ENCODE data around the gene ZFHX3.

The ZFHX3 gene

GRCh38 chr16:73056448-73056847, 8.5 kb upstream of the ZFHX3 start:
- no peaks in the 10 kb centered on the region for H3K9me3 ChIP-seq
- no peak overlapping the region for H3K4me3 ChIP-seq (ENCODE audit: low read depth in 1 of 2, low read length in 1 of 2)
- no peaks in the 10 kb centered on the region for H3K36me3 ChIP-seq
- H3K27me3 ChIP-seq: peaks cover 98% of the 10 kb centered on the region
- TF ChIP-seq, protein P1, sequence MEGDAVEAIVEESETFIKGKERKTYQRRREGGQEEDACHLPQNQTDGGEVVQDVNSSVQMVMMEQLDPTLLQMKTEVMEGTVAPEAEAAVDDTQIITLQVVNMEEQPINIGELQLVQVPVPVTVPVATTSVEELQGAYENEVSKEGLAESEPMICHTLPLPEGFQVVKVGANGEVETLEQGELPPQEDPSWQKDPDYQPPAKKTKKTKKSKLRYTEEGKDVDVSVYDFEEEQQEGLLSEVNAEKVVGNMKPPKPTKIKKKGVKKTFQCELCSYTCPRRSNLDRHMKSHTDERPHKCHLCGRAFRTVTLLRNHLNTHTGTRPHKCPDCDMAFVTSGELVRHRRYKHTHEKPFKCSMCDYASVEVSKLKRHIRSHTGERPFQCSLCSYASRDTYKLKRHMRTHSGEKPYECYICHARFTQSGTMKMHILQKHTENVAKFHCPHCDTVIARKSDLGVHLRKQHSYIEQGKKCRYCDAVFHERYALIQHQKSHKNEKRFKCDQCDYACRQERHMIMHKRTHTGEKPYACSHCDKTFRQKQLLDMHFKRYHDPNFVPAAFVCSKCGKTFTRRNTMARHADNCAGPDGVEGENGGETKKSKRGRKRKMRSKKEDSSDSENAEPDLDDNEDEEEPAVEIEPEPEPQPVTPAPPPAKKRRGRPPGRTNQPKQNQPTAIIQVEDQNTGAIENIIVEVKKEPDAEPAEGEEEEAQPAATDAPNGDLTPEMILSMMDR (IDR thresholded peaks at IDR 0.05): no peak
- H3K4me1 ChIP-seq (ENCODE audit: control insufficient read depth in 1 of 2, insufficient read depth in 1 of 2, low read depth in 1 of 2, low read length in 1 of 2): peaks cover 18 to 21% of the 10 kb centered on the region in 2 experiments
- no peak overlapping the region for H3K27ac ChIP-seq

DNA sequence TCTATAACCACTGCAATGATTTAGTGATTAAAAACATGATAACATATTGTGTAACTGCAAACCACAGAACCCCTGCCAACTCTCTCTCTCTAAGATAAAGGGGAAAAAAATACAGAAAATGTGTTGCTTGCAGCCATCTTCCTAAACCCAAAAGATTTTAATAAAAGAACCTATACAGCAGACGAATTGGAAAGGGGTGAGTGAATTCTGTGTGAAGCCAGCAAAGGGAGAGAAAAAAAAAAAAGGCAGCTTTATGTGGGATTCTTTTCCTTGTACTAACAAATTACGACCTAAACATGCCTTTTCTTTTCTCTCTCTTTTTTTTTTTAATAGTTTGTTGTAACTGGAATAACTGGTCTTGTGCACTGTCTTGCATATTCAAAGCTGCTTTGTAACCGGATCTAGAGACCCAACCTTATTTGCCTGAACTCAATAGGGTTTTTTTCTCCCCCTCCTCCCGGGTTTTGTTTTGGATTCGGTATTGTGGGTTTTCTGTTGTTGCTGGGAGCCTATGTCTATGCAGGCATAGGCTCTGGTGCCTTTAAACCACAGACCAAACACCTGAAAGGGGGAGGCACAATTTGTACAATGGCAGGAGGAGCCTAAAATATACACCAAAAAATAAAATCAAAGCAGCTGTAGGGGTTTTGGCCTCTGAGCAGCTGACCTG, 7.0 kb upstream of the ZFHX3 start:
- TF ChIP-seq, protein P1 (IDR thresholded peaks at IDR 0.05): no peak

GRCh38 chr16:73054498-73054812, 6.5 kb upstream of the ZFHX3 start:
- Histone ChIP-seq H3K9me3 (no peaks in the 10 kb centered on the region), H3K4me3 (ENCODE audit: low read depth in 1 of 2, low read length in 1 of 2) (no peak overlapping the region), H3K4me1 (ENCODE audit: control insufficient read depth in 1 of 2, insufficient read depth in 1 of 2, low read depth in 1 of 2, low read length in 1 of 2) (peaks cover 18 to 21% of the 10 kb centered on the region in 2 experiments), H3K27me3 (peaks cover 98% of the 10 kb centered on the region), H3K27ac (no peak overlapping the region), H3K36me3 (no peaks in the 10 kb centered on the region)
- TF ChIP-seq, protein P1 (IDR thresholded peaks at IDR 0.05): no peak

More for the DNA sequence above, 7.0 kb upstream of the ZFHX3 start:
- Histone ChIP-seq H3K4me3 (ENCODE audit: low read depth in 1 of 2, low read length in 1 of 2) (no peak overlapping the region), H3K9me3 (no peaks in the 10 kb centered on the region), H3K36me3 (no peaks in the 10 kb centered on the region), H3K27ac (no peak overlapping the region), H3K27me3 (peaks cover 98% of the 10 kb centered on the region), H3K4me1 (ENCODE audit: control insufficient read depth in 1 of 2, insufficient read depth in 1 of 2, low read depth in 1 of 2, low read length in 1 of 2) (peaks cover 18 to 21% of the 10 kb centered on the region in 2 experiments)

DNA sequence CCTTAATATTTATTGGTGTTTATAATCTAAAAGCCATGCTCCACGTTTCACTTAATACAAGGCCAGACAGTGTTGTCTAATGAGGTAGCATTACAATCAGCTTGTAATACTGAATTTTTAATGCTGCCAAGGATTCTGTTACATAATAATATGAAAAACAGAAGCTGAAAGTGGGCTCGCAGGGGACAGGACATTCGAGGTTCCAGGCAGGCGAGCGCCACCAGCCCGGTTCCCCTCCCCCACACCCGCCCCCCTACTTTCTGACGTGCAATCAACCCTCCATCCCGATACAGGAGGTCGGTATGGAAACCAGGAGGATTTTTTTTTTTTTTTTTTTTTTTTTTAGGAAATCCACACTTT, 6.2 kb upstream of the ZFHX3 start:
- no peaks in the 10 kb centered on the region for H3K36me3 ChIP-seq
- no peak overlapping the region for H3K27ac ChIP-seq
- TF ChIP-seq, protein P1 (IDR thresholded peaks at IDR 0.05): no peak
- peaks cover 18 to 19% of the 10 kb centered on the region in 2 experiments for H3K4me1 ChIP-seq (ENCODE audit: control insufficient read depth in 1 of 2, insufficient read depth in 1 of 2, low read depth in 1 of 2, low read length in 1 of 2)
- H3K4me3 ChIP-seq (ENCODE audit: low read depth in 1 of 2, low read length in 1 of 2): no peak overlapping the region
- H3K9me3 ChIP-seq: no peaks in the 10 kb centered on the region
- peaks cover 98% of the 10 kb centered on the region for H3K27me3 ChIP-seq

DNA sequence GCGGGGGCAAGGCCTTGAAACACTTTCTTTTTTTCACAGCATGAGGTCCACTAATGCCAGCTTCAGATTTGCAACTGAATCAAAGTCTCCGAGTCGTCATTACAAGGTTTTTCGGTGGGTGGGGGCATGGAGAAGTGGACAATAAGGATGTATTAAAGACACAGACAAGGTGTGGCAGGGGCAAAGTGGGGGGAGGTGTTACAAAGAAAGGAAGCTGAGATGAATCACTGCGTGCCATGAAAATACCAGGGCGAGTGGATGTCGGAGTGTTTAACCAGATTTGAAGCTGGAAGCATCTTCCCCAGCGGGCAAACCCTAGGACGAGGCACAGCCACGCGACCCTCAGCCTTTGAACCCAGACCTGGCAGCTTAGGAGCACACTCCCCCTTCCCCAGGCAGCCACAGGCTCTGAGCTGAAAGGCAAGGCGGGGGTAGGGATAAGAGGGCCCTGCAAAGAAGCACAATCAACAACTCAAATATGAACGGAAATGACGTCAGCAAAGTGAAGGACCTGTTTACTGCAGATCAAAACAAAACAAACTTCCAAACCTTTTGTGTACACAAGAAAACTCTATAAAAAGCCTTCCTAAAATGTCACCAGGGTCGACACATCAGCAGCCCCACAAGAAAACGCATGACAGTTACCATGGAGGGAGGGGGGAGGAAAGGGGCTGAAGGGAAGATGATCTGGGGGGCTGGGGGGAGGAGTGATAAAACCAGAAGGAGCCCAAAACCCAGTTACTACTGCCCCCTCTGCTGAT, 5.6 kb upstream of the ZFHX3 start:
- Histone ChIP-seq H3K4me1 (ENCODE audit: control insufficient read depth in 1 of 2, insufficient read depth in 1 of 2, low read depth in 1 of 2, low read length in 1 of 2) (peaks cover 14 to 16% of the 10 kb centered on the region in 2 experiments), H3K27me3 (peaks cover 98% of the 10 kb centered on the region), H3K4me3 (ENCODE audit: low read depth in 1 of 2, low read length in 1 of 2) (no peak overlapping the region), H3K9me3 (no peaks in the 10 kb centered on the region), H3K27ac (no peak overlapping the region), H3K36me3 (no peaks in the 10 kb centered on the region)
- TF ChIP-seq, protein P1 (IDR thresholded peaks at IDR 0.05): no peak
